22Rv1 (cell line): Measurements from ENCODE around the gene KIRREL1.

Experiments used
- H3K27ac ChIP-seq: fragments of 450-650 bp; 2 replicates; pipeline ENCODE4 v1.5.1; 2017
- ZFX ChIP-seq: fragments of 450-650 bp; IDR thresholded peaks from 2 replicates; pipeline ENCODE4 v1.6.1; 2017; ENCODE audit warnings: antibody characterized with exemption, borderline replicate concordance
- TF ChIP-seq, protein P1 (sequence below): fragments of 450-650 bp; IDR thresholded peaks from 2 replicates; pipeline ENCODE4 v1.5.1; 2017; ENCODE audit warnings: mild to moderate bottlenecking

KIRREL1 gene

GRCh38 chr1:158147401-158147800, 154.0 kb downstream of the KIRREL1 start:
- no peak overlapping the region for H3K27ac ChIP-seq
- TF ChIP-seq ZFX = no peak
- TF ChIP-seq, protein P1, sequence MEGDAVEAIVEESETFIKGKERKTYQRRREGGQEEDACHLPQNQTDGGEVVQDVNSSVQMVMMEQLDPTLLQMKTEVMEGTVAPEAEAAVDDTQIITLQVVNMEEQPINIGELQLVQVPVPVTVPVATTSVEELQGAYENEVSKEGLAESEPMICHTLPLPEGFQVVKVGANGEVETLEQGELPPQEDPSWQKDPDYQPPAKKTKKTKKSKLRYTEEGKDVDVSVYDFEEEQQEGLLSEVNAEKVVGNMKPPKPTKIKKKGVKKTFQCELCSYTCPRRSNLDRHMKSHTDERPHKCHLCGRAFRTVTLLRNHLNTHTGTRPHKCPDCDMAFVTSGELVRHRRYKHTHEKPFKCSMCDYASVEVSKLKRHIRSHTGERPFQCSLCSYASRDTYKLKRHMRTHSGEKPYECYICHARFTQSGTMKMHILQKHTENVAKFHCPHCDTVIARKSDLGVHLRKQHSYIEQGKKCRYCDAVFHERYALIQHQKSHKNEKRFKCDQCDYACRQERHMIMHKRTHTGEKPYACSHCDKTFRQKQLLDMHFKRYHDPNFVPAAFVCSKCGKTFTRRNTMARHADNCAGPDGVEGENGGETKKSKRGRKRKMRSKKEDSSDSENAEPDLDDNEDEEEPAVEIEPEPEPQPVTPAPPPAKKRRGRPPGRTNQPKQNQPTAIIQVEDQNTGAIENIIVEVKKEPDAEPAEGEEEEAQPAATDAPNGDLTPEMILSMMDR = no peak

DNA sequence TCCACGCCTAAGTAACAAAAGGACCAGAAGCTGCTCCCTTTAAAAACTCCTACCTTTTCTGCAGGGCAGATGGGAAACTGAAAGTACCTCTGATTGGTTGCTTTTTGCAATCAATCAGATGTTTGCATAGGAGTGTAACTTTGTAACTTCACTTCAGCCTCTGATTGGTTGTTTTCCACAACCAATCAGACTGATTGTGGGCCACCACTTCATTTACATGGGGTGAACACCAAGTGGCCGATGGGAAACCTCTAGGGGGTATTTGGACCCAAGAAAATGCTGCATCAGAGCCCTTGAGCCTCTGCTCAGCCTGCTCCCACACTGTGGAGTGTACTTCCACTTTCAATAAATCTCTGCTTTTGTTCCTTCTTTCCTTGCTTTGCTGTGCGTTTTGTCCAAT, 154.4 kb downstream of the KIRREL1 start:
- TF ChIP-seq, protein P1 = no peak
- TF ChIP-seq ZFX = no peak
- H3K27ac ChIP-seq = no peak overlapping the region

GRCh38 chr1:158148468-158148867, 155.0 kb downstream of the KIRREL1 start:
- no peak overlapping the region for H3K27ac ChIP-seq
- TF ChIP-seq ZFX = no peak
- TF ChIP-seq, protein P1 = no peak

- TF ChIP-seq, protein P1 = no peak
- TF ChIP-seq ZFX = no peak
- H3K27ac ChIP-seq = no peak overlapping the region
Measured at GRCh38 chr1:158149175-158149574, 155.7 kb downstream of the KIRREL1 start.
